Measurements from ENCODE around the gene SSBP2. TPM values are rescaled to one million over a fixed set of nuclear protein-coding genes. Genes with fewer than 3 reads are reported as not detected.

The SSBP2 gene
- total RNA-seq, 4 donors from 2014 or later: 38.6 to 58.5 (median 51.8) TPM

- 8 to 10% methylated on average over 31 to 40 of the region's 77 CpGs for WGBS, 2 donors
- H3K4me1 ChIP-seq: peaks cover 0 to 12% of the 10 kb centered on the region in 2 donors
- peak; percentile 24 to 42 for DNase-seq
- no peaks in the 10 kb centered on the region for H3K36me3 ChIP-seq
- H3K9me3 ChIP-seq: no peaks in the 10 kb centered on the region
- TF ChIP-seq POLR2A (IDR thresholded peaks at IDR 0.05) (no peak), CTCF (IDR thresholded peaks at IDR 0.05) (no peak)
- no peaks in the 10 kb centered on the region for H3K27me3 ChIP-seq
- intact Hi-C loops (cut with DNase I): no loop called here
- peak within 1 kb of the TSS in 1 of 3 donors; percentile 28 for H3K4me3 ChIP-seq (replicated peaks in 1 of 3)
- H3K27ac ChIP-seq: no peak within 1 kb of the TSS
Observed at GRCh38 chr5:81393783-81394718, 356.8 kb downstream of the SSBP2 start, which contains the start of gene ACOT12. Gene ACOT12, minus strand, starts transcription at chr5:81394134. Its CDS starts 20 bp downstream, at chr5:81394114.

- DNase-seq: no peak
- no peaks in the 10 kb centered on the region for H3K36me3 ChIP-seq
- TF ChIP-seq POLR2A (IDR thresholded peaks at IDR 0.05): no peak
- no peak for TF ChIP-seq CTCF (IDR thresholded peaks at IDR 0.05)
- WGBS, 2 donors: 30 to 39% methylated on average over 10 of the region's 10 CpGs
- peak overlapping the region in 1 of 3 donors; percentile 28 for H3K4me3 ChIP-seq (replicated peaks in 1 of 3)
- H3K4me1 ChIP-seq: peaks cover 0 to 12% of the 10 kb centered on the region in 2 donors
- H3K27ac ChIP-seq: no peak overlapping the region
- no peaks in the 10 kb centered on the region for H3K9me3 ChIP-seq
- H3K27me3 ChIP-seq: no peaks in the 10 kb centered on the region
- intact Hi-C loops (cut with DNase I): no loop called here
Observed at GRCh38 chr5:81393430-81393782, 357.5 kb downstream of the SSBP2 start.

GRCh38 chr5:81389025-81389424 is 361.9 kb downstream of the SSBP2 start:
- peaks cover 0 to 10% of the 10 kb centered on the region in 2 donors for H3K4me1 ChIP-seq
- TF ChIP-seq POLR2A (IDR thresholded peaks at IDR 0.05) (no peak), CTCF (IDR thresholded peaks at IDR 0.05) (no peak)
- no peaks in the 10 kb centered on the region for H3K27me3 ChIP-seq
- no peaks in the 10 kb centered on the region for H3K36me3 ChIP-seq
- H3K9me3 ChIP-seq: no peaks in the 10 kb centered on the region
- no peak overlapping the region for H3K27ac ChIP-seq
- H3K4me3 ChIP-seq (replicated peaks in 1 of 3): no peak overlapping the region
- intact Hi-C loops (cut with DNase I): no loop called here
- DNase-seq: no peak

GRCh38 chr5:81388169-81388568 is 362.7 kb downstream of the SSBP2 start:
- no peaks in the 10 kb centered on the region for H3K36me3 ChIP-seq
- intact Hi-C loops (cut with DNase I): no loop called here
- no peak overlapping the region for H3K27ac ChIP-seq
- no peaks in the 10 kb centered on the region for H3K27me3 ChIP-seq
- H3K4me3 ChIP-seq (replicated peaks in 1 of 3): no peak overlapping the region
- no peak for TF ChIP-seq POLR2A (IDR thresholded peaks at IDR 0.05)
- no peak for TF ChIP-seq CTCF (IDR thresholded peaks at IDR 0.05)
- H3K4me1 ChIP-seq: peaks cover 0 to 3% of the 10 kb centered on the region in 2 donors
- DNase-seq: no peak
- H3K9me3 ChIP-seq: no peaks in the 10 kb centered on the region
- WGBS, 2 donors: 64 to 76% methylated on average over 4 of the region's 4 CpGs

- WGBS, 2 donors: 85 to 88% methylated on average over 2 of the region's 2 CpGs
- Histone ChIP-seq H3K4me1 (no peaks in the 10 kb centered on the region), H3K9me3 (no peaks in the 10 kb centered on the region), H3K27ac (no peak overlapping the region), H3K4me3 (replicated peaks in 1 of 3) (no peak overlapping the region), H3K36me3 (no peaks in the 10 kb centered on the region), H3K27me3 (no peaks in the 10 kb centered on the region)
- intact Hi-C loops (cut with DNase I): no loop called here
- TF ChIP-seq POLR2A (IDR thresholded peaks at IDR 0.05) (no peak), CTCF (IDR thresholded peaks at IDR 0.05) (no peak)
- no peak for DNase-seq
Observed at GRCh38 chr5:81383867-81384266, 367.0 kb downstream of the SSBP2 start.

Data from thyroid gland (tissue), 4 donors.